NCI-H774 (cell line): ENCODE data around the gene SEMA6C.
"Not testable (repeated sequence)": the region's sequence is repeated elsewhere in the genome, so short reads cannot be mapped to it uniquely, and the experiment has no call there.

Experiments
- DNase-seq: peaks from one replicate; lab custom pipeline; 2025; lab: John Stamatoyannopoulos, UW

The SEMA6C gene

GRCh38 chr1:151124763-151125403 lies 21.5 kb downstream of the SEMA6C start:
- no peak for DNase-seq

- DNase-seq: no peak
Measured at GRCh38 chr1:151113877-151114276, 32.6 kb downstream of the SEMA6C start.

GRCh38 chr1:151108331-151108730 lies 38.1 kb downstream of the SEMA6C start:
- no peak for DNase-seq

GRCh38 chr1:151106894-151107293 lies 39.5 kb downstream of the SEMA6C start:
- no peak for DNase-seq

- no peak for DNase-seq
Measured at GRCh38 chr1:151104630-151105029, 41.8 kb downstream of the SEMA6C start.

- no peak for DNase-seq
Measured at GRCh38 chr1:151098126-151098525, 48.3 kb downstream of the SEMA6C start.

GRCh38 chr1:151097426-151097825 lies 49.0 kb downstream of the SEMA6C start:
- DNase-seq: not testable (repeated sequence)

GRCh38 chr1:151085953-151086559 lies 60.4 kb downstream of the SEMA6C start:
- DNase-seq: no peak
